H9 (cell line): ENCODE measurements around the gene PEPD. TPM values are rescaled to one million over a fixed set of nuclear protein-coding genes. Genes with fewer than 3 reads are reported as not detected.

Experiments used
- DNase-seq: peaks from one replicate; pipeline ENCODE4 v3.0.0-alpha.2; 2017
- H2AFZ ChIP-seq: one replicate; pipeline ENCODE4 v1.6.1; 2013; ENCODE audit warnings: mild to moderate bottlenecking, low read length, control low read depth, moderate library complexity
- H2AK5ac ChIP-seq: 2 replicates; pipeline ENCODE4 v1.6.1; 2013; ENCODE audit warnings: low read length, control low read depth, mixed read lengths; ENCODE audit not compliant: insufficient read length
- H2BK120ac ChIP-seq: one replicate; pipeline ENCODE4 v1.6.1; 2013; ENCODE audit warnings: low read depth, mild to moderate bottlenecking, low read length, control low read depth, inconsistent platforms; ENCODE audit not compliant: poor library complexity, severe bottlenecking
- H2BK12ac ChIP-seq: 2 replicates; pipeline ENCODE4 v1.6.1; 2013; ENCODE audit warnings: low read length, control low read depth, mixed read lengths, low read depth; ENCODE audit not compliant: insufficient read length
- H2BK15ac ChIP-seq: 2 replicates; pipeline ENCODE4 v1.6.1; 2013; ENCODE audit warnings: low read depth, low read length, control low read depth
- H2BK20ac ChIP-seq: one replicate; pipeline ENCODE4 v1.6.1; 2013; ENCODE audit warnings: low read depth, mild to moderate bottlenecking, low read length, control low read depth, inconsistent platforms; ENCODE audit not compliant: poor library complexity, severe bottlenecking
- H2BK5ac ChIP-seq: 2 replicates; pipeline ENCODE4 v1.6.1; 2013; ENCODE audit warnings: low read length, control low read depth, mixed read lengths; ENCODE audit not compliant: insufficient read length
- H3K14ac ChIP-seq: 2 replicates; pipeline ENCODE4 v1.6.1; 2013; ENCODE audit warnings: low read length, control low read depth; ENCODE audit not compliant: insufficient read depth
- H3K18ac ChIP-seq: 2 replicates; pipeline ENCODE4 v1.6.1; 2013; ENCODE audit warnings: low read depth, mild to moderate bottlenecking, mixed read lengths, low read length, control low read depth; ENCODE audit not compliant: insufficient read length
- H3K23ac ChIP-seq: 2 replicates; pipeline ENCODE4 v1.6.1; 2013; ENCODE audit warnings: low read length, control low read depth, mixed read lengths, low read depth; ENCODE audit not compliant: insufficient read length
- H3K23me2 ChIP-seq: 2 replicates; pipeline ENCODE4 v1.6.1; 2013; ENCODE audit warnings: low read depth, mild to moderate bottlenecking, mixed read lengths, low read length, control low read depth; ENCODE audit not compliant: insufficient read length, poor library complexity, severe bottlenecking
- H3K27ac ChIP-seq: 2 replicates; pipeline ENCODE4 v1.5.1; 2013; ENCODE audit warnings: low read length, control low read depth, mixed read lengths, low read depth; ENCODE audit not compliant: insufficient read length
- H3K27me3 ChIP-seq: 2 replicates; pipeline ENCODE4 v1.6.1; 2013; ENCODE audit warnings: low read length, control low read depth, inconsistent platforms; ENCODE audit not compliant: insufficient read depth
- H3K4ac ChIP-seq: 2 replicates; pipeline ENCODE4 v1.6.1; 2013; ENCODE audit warnings: low read depth, mild to moderate bottlenecking, control low read depth, inconsistent platforms, low read length, moderate library complexity
- H3K4me1 ChIP-seq: 2 replicates; pipeline ENCODE4 v1.6.1; 2013; ENCODE audit warnings: low read length, control low read depth, inconsistent platforms; ENCODE audit not compliant: insufficient read depth
- H3K4me2 ChIP-seq: 2 replicates; pipeline ENCODE4 v1.6.1; 2013; ENCODE audit warnings: low read length, control low read depth, mixed read lengths; ENCODE audit not compliant: insufficient read length, insufficient read depth
- H3K56ac ChIP-seq: 2 replicates; pipeline ENCODE4 v1.6.1; 2013; ENCODE audit warnings: low read depth, mild to moderate bottlenecking, mixed read lengths, low read length, control low read depth; ENCODE audit not compliant: insufficient read length
- H3K79me1 ChIP-seq: 2 replicates; pipeline ENCODE4 v1.6.1; 2013; ENCODE audit warnings: low read depth, mild to moderate bottlenecking, moderate library complexity, low read length, control low read depth, inconsistent platforms; ENCODE audit not compliant: insufficient read depth, poor library complexity, severe bottlenecking
- H3K79me2 ChIP-seq: 2 replicates; pipeline ENCODE4 v1.6.1; 2013; ENCODE audit warnings: low read length, control low read depth, inconsistent platforms; ENCODE audit not compliant: insufficient read depth
- H3K9ac ChIP-seq: 2 replicates; pipeline ENCODE4 v1.6.1; 2013; ENCODE audit warnings: low read length, control low read depth, mixed read lengths; ENCODE audit not compliant: insufficient read length; ENCODE audit errors: extremely low read depth
- H3K9me3 ChIP-seq: one replicate; pipeline ENCODE4 v1.6.1; 2013; ENCODE audit warnings: low read depth, low read length, inconsistent platforms; ENCODE audit not compliant: control insufficient read depth
- H3T11ph ChIP-seq: one replicate; pipeline ENCODE4 v1.6.1; 2013; ENCODE audit warnings: mild to moderate bottlenecking, low read length, control low read depth, inconsistent platforms
- H4K20me1 ChIP-seq: one replicate; pipeline ENCODE4 v1.6.1; 2013; ENCODE audit not compliant: control insufficient read depth, insufficient read length, insufficient read depth
- H4K5ac ChIP-seq: 2 replicates; pipeline ENCODE4 v1.6.1; 2013; ENCODE audit warnings: low read depth, mild to moderate bottlenecking, mixed read lengths, low read length, control low read depth; ENCODE audit not compliant: insufficient read length
- H4K8ac ChIP-seq: replicated peaks from 2 replicates; pipeline ENCODE4 v1.6.1; 2013; ENCODE audit warnings: low read length, control low read depth, mixed read lengths, low read depth; ENCODE audit not compliant: insufficient read length
- H4K91ac ChIP-seq: 2 replicates; pipeline ENCODE4 v1.6.1; 2013; ENCODE audit warnings: low read depth, mild to moderate bottlenecking, moderate library complexity, mixed read lengths, low read length, control low read depth; ENCODE audit not compliant: insufficient read length
- H3K27ac Mint-ChIP-seq, 3 experiments: 2 replicates in 2 of 3; 3 replicates in 1 of 3; pipeline ENCODE4 v1.8.0; 2020 to 2021; ENCODE audit warnings: mixed read lengths in 3 of 3, mild to moderate bottlenecking in 1 of 3, moderate library complexity in 1 of 3
- H3K27me3 Mint-ChIP-seq: 2 replicates; pipeline ENCODE4 v1.8.0; 2021; ENCODE audit warnings: low read depth, mild to moderate bottlenecking, moderate library complexity, mixed read lengths
- H3K36me3 Mint-ChIP-seq, 3 experiments: 2 replicates in 2 of 3; 3 replicates in 1 of 3; pipeline ENCODE4 v1.8.0; 2020 to 2021; ENCODE audit warnings: low read depth in 3 of 3, mixed read lengths in 3 of 3; ENCODE audit not compliant: insufficient read depth in 1 of 3
- H3K4me1 Mint-ChIP-seq, 2 experiments: 2 replicates each; pipeline ENCODE4 v1.8.0; 2020; ENCODE audit warnings: mixed read lengths in 2 of 2
- H3K4me3 Mint-ChIP-seq, 2 experiments: 2 replicates in 1 of 2; 3 replicates in 1 of 2; pipeline ENCODE4 v1.8.0; 2020 to 2021; ENCODE audit warnings: mild to moderate bottlenecking in 2 of 2, mixed read lengths in 2 of 2, moderate library complexity in 1 of 2
- H3K9me3 Mint-ChIP-seq, 2 experiments: 2 replicates in 1 of 2; 3 replicates in 1 of 2; pipeline ENCODE4 v1.8.0; 2020; ENCODE audit warnings: mild to moderate bottlenecking in 2 of 2, mixed read lengths in 2 of 2, moderate library complexity in 1 of 2
- CTCF ChIP-seq: fragments of 200-600 bp; sonication (generic); conservative IDR thresholded peaks from 3 replicates; pipeline ENCODE4 v1.8.0; 2021; ENCODE audit warnings: antibody characterized with exemption, mild to moderate bottlenecking
- WGBS: extraction: QIAGEN DNeasy Blood & Tissue Kit; methylation state at CpG from one replicate; pipeline ENCODE4 v1.1.7; 2013; ENCODE audit warnings: missing lambda C conversion rate, low lambda C conversion rate, mixed read lengths; ENCODE audit not compliant: insufficient read length; ENCODE audit errors: extremely low coverage; 5-methylcytosine and 5-hydroxymethylcytosine counted together
- total RNA-seq: library from RNA; stranded (reverse); gene quantifications from 2 replicates; pipeline ENCODE4 v1.2.1, GENCODE V29; 2021

The PEPD gene
- total RNA-seq, 1 experiment from 2014 or later: 52.8 TPM

DNA sequence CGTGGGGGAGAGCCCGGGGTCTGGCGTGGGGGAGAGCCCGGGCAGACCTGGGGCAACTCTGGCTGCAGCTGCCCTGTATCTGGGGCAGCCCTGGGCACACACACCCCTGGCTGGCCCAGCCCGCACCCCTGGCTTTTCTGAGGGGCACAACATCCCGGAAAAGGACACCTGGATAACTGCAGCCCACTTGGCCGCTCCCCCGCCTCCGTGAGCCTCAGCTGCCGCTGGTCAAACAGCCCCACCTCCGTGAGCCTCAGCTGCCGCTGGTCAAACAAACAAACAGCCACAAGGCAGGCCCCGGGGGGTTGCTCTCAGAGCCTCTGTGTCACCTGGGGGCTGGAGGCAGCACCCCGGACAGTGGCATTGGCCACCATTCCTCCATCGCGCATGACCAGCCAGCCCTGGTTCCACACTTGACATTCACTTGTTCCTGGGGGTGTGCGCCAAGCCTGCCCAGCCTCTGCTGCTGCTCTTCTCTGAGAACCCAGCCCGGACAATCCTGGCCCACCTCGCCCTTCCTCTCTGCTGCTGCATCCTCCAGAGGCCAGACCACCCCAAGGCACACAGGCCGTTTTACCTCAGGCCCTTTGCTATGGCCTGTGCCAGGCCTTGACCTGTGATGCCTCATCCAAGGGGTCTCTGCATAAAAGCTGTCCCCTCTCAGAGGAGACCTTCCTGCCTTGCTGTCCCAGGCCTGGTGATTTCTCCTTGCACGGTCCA, 128.1 kb downstream of the PEPD start:
- TF ChIP-seq CTCF: no peak
- Histone ChIP-seq H4K5ac (no peak overlapping the region), H4K20me1 (no peaks in the 10 kb centered on the region), H3K4me2 (no peak overlapping the region), H3K79me1 (no peaks in the 10 kb centered on the region), H2BK15ac (no peak overlapping the region), H3K4me1 (peaks cover 2% of the 10 kb centered on the region; the same call in 1 of the 2 replicates), H3K4ac (no peak overlapping the region), H2AFZ (no peak overlapping the region), H3K79me2 (no peaks in the 10 kb centered on the region), H3K9me3 (no peaks in the 10 kb centered on the region), H3T11ph (no peak overlapping the region), H2BK5ac (no peak overlapping the region), H3K27me3 (no peaks in the 10 kb centered on the region), H3K18ac (no peak overlapping the region), H3K23me2 (no peaks in the 10 kb centered on the region), H4K91ac (no peak overlapping the region), H3K23ac (no peak overlapping the region), H3K27ac (no peak overlapping the region), H4K8ac (no peak overlapping the region), H2BK12ac (no peak overlapping the region), H2AK5ac (no peak overlapping the region), H2BK20ac (no peak overlapping the region), H2BK120ac (no peak overlapping the region), H3K56ac (no peak overlapping the region), H3K14ac (no peak overlapping the region), H3K9ac (no peak overlapping the region)
- Mint-ChIP-seq H3K27me3 (no peaks in the 10 kb centered on the region; the same call in 1 of the 2 replicates), H3K4me3 (no peak overlapping the region), H3K9me3 (no peaks in the 10 kb centered on the region), H3K27ac (peak overlapping the region; percentile 77 to 88 (median 83); a peak in 4 of 7 replicates), H3K36me3 (no peaks in the 10 kb centered on the region), H3K4me1 (peaks cover 6 to 27% of the 10 kb centered on the region in 2 experiments; a peak in 2 of 4 replicates)
- no peak for DNase-seq
- no CpG with 5 or more reads among the region's 21 CpGs for WGBS
